ENCODE data around the gene IPO4. TPM values are rescaled to one million over a fixed set of nuclear protein-coding genes. Genes with fewer than 3 reads are reported as not detected.

IPO4 gene
- total and polyA plus RNA-seq, 2 of the 13 experiments (the other 11 are each of a cell fraction or from before 2014, with no cell fraction given): 39.0 to 179 TPM

- TF ChIP-seq KLF13 (CRISPR knock-in tag; IDR thresholded peaks at IDR 0.05) (no peak), MEIS2 (CRISPR knock-in tag; IDR thresholded peaks at IDR 0.05) (peak; percentile 71; the same call in 1 of the 2 replicates), U2AF1 (optimal IDR thresholded peaks at IDR 0.05; ENCODE audit: low read depth, low read length) (peak; percentile 83), ZNF446 (CRISPR knock-in tag; IDR thresholded peaks at IDR 0.05) (no peak), NBN (conservative IDR thresholded peaks at IDR 0.05) (no peak), ZNF180 (CRISPR knock-in tag; IDR thresholded peaks at IDR 0.05; ENCODE audit: borderline replicate concordance, low read depth) (no peak), ZNF3 (CRISPR knock-in tag; IDR thresholded peaks at IDR 0.05) (peak; percentile 2; the same call in 1 of the 2 replicates), MXD4 (CRISPR knock-in tag; IDR thresholded peaks at IDR 0.05) (peak; percentile 89; the same call in 1 of the 2 replicates), CCAR2 (optimal IDR thresholded peaks at IDR 0.05; ENCODE audit: low read depth, low read length) (peak; percentile 46), ZNF616 (CRISPR knock-in tag; IDR thresholded peaks at IDR 0.05; ENCODE audit: low read depth) (0 out of 2 replicates have a peak, but pooled peaks have one; percentile 87), ZNF224 (CRISPR knock-in tag; IDR thresholded peaks at IDR 0.05) (no peak), BRF2 (CRISPR knock-in tag; IDR thresholded peaks at IDR 0.05) (no peak; the same call in 1 of the 2 replicates), ZNF441 (CRISPR knock-in tag; IDR thresholded peaks at IDR 0.05; ENCODE audit: borderline replicate concordance) (peak; percentile 85), ZBTB49 (CRISPR knock-in tag; IDR thresholded peaks at IDR 0.05; ENCODE audit: borderline replicate concordance) (peak; percentile 80; the same call in 1 of the 2 replicates), CSRNP1 (CRISPR knock-in tag; IDR thresholded peaks at IDR 0.05) (peak; percentile 52; the same call in 1 of the 2 replicates), GTF2F1 (IDR thresholded peaks at IDR 0.05; ENCODE audit: low read length) (0 out of 2 replicates have a peak, but pooled peaks have one; percentile 42), MAFK (conservative IDR thresholded peaks at IDR 0.05 in 1 of 2, IDR thresholded peaks at IDR 0.05 in 1 of 2; ENCODE audit: low read length in 2 of 2) (no peak), TFDP2 (CRISPR knock-in tag; IDR thresholded peaks at IDR 0.05) (no peak), TRIM22 (IDR thresholded peaks at IDR 0.05) (no peak), ZNF431 (CRISPR knock-in tag; IDR thresholded peaks at IDR 0.05; ENCODE audit: borderline replicate concordance, low read depth) (no peak), FOXA3 (CRISPR knock-in tag; IDR thresholded peaks at IDR 0.05) (no peak), ZNF678 (CRISPR knock-in tag; IDR thresholded peaks at IDR 0.05) (peak; percentile 54; the same call in 1 of the 2 replicates), ELF1 (CRISPR knock-in tag; IDR thresholded peaks at IDR 0.05) (no peak), ZNF207 (IDR thresholded peaks at IDR 0.05; ENCODE audit: borderline replicate concordance) (no peak)
Measured at GRCh38 chr14:24146453-24146977, 42.1 kb downstream of the IPO4 start, which contains the start of gene PSME2 (continued).

Data from HepG2 (cell line).